Midbrain (tissue), 1 donor: Measurements from ENCODE around the gene STAM2.
"Not testable (repeated sequence)": the region's sequence is repeated elsewhere in the genome, so short reads cannot be mapped to it uniquely, and the experiment has no call there.

Experiments used
- DNase-seq: peaks from one replicate; lab custom pipeline; 2025; lab: John Stamatoyannopoulos, UW

The STAM2 gene

DNA sequence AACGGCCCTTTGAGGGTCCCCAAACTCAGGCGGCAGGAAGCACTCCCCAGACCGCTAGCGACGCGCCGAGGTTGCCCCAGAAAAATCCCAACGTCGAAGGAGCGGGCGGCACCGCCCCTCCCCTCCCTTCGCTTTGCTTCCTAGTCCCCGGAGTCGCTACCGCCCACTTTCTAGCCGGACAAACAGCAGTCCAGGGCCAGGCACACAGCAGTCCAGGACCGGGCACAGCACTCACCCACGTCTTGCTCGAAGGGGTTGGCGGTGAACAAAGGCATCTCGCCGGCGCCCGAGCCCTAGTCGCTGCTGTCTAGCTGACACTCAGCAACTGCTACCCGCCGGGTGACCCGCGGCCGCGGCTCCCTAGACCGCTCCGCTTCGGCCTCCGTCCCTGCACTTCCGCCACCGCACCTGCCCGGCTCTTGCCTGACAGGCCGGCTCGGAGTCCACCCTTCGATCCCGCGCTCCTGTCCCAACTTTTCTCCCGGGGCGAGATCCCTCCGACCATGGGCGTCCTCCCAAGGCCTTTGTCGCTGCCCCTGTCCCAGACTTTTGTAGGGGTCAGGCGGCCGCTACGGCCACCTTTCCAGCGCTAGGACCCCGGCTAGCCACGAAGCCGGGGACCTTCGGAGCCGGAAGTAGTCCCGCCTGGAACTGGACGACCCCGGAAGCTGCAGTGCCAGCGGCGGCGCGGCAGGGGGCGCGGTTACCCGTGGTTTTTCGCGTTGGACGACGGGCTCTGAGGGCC is at the start of gene STAM2:
Gene STAM2, minus strand, starts transcription at position 396 of the 745 bp plus-strand sequence. Its CDS starts 121 bp downstream, at position 275.
- DNase-seq: peak; percentile 94

DNA sequence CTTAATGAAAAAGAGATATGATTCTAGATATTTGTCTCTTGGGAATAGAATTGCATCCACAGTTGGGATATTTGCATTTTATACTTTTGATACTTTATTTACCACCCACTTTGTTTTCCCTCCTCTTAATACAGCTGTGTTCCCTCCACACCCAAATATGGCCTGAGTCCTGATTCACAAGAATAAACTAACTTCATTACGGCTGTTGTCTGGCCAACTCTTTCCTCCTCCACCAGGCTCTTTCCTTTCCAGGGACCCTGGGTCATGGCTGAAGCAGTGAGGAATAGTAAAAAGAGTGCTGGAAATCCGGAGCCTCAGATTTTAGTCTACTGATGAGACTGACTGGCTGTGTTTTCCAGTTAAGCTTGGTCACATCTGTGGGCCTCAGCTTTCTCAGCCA is 48.4 kb upstream of the STAM2 start:
- DNase-seq: peak; percentile 20

DNA sequence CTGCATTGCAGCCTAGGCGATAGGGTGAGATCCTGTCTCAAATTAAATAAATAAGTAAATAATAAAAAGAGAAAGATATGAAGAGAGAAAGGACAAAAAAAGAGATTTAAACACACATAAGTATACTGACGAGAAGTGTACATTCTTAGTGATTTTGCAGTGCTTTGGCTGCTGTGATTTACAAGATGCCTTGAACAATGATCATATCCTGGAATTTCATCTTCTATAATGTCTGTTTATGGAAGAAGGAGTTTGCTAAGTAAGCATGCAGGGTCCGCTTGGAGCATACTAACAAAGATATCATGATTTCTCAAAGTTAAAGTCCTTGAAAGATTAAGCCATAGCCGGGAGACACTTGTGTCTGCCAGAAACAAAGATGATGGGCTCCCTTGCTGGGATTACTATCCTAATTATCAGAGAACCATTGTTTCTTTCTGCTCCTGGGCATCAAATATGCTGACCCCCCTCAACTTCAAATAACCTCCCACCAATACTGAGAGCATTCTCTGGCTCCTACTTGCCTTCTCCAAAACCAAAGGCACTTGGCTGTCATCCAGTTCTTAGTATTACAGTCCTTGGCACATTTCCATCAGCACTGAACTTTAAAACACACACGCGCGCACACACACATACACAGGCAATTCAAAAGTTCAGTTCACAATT is 47.5 kb upstream of the STAM2 start:
- peak; percentile 49 for DNase-seq

DNA sequence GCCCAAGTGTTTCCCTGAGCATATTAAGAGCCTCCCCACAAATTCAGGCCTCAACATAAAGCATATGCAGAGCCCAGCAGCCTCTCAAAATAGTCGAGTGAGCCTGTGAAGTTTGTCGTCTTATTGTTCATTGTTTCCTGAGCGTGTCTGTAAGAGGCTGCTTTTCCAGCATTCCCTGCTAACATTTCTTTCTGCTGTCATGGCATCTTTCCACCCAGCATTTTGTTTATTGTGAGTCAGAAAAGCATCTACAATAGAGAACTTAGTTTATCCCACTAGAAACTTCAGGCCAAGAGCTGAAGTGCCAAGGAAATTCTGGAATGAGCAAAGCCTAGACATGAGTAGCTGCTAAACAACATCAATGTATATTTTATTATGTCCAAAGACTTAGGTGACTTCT is 46.3 kb upstream of the STAM2 start:
- peak; percentile 37 for DNase-seq

GRCh38 chr2:152219077-152219828 is 43.7 kb upstream of the STAM2 start:
- DNase-seq: no peak

DNA sequence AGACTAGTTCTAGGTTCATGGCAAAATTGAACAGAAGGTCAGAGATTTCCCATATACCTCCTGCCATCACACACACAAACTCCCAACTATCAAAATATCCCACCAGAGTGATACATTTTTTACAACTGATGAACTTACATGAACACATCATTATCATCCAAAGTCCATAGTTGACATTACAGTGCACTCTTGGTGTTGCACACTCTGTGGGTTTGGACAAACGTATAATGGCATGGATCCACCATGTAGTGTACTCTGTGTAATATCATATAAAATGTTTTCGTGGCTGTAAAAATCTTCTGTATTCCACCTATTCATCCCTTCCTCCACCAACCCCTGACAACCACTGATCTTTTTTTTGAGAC is 25.9 kb upstream of the STAM2 start:
- DNase-seq: no peak

- no peak for DNase-seq
Measured at GRCh38 chr2:152200565-152201465, 25.3 kb upstream of the STAM2 start.

DNA sequence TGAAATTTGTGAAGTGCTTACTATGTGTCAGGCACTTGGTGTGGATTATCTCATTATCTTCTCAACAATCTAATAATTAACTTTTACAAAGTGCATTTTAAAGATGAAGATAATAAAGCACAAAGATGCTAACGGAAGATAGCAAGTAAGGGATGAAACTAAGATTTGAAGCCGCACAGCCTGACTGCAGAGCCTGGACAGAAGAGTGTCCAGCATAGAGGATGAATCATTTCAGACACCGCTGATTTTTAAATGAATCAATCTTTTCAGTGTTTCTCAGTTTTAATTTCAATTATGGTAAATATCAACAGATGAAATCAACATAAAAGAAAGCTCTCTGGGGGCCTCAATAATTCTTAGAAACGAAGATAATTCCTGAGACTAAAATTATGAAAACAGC is 24.5 kb upstream of the STAM2 start:
- DNase-seq: no peak

GRCh38 chr2:152198499-152198898 is 22.9 kb upstream of the STAM2 start:
- DNase-seq: no peak

DNA sequence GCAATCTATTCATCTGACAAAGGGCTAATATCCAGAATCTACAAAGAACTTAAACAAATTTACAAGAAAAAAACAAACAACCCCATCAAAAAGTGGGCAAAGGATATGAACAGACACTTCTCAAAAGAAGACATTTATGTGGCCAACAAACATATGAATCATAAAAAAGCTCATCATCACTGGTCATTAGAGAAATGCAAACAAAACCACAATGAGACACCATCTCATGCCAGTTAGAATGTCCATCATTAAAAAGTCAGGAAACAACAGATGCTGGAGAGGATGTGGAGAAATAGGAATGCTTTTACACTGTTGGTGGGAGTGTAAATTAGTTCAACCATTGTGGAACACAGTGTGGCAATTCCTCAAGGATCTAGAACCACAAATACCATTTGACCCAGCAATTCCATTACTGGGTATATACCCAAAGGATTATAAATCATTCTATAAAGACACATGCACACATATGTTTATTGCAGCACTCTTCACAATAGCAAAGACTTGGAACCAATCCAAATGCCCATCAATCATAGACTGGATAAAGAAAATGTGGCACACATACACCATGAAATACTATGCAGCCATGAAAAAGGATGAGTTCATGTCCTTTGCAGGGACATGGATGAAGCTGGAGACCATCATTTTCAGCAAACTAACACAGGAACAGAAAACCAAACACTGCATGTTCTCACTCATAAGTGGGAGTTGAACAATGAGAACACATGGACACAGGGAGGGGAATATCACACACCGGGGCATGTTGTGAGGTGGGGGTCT is 22.1 kb upstream of the STAM2 start:
- not testable (repeated sequence) for DNase-seq

DNA sequence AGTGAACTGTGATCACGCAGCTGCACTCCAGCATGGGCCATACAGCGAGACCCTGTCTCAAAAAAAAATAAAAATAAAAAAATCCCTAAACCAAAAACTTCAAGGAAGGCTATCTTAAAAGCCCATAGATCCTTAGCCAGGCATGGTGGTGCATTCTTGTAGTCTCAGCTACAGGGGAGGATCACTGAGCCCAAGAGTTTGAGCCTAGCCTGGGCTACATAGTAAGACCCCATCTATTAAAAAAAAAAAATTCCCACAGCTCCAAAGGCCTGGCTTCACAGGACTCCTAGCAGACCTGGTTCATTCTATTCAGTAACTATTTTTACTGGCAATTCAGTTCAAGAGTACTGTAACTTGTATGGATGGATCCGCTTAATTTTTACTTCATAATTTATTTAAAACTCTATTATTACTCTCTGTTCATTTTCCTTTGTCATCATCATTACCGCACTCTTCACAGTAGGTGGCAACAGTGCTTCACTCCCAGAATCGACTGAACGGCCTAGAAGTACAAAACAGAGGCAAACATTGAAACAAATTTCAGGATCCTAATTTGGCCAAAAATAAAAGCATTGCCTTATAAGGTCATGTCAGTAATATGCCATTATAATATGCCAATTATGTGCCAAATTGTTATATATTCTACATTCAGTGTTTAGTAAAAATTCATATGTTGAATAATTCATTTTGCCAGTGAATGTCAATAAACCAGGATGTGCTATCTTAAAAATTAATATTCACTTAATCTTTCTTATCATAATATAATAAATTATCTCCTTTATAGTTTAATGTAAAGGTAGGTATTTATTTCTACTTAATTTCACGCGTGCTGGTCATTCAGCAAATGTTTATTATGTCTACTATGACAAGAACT is 14.3 kb upstream of the STAM2 start:
- DNase-seq: peak; percentile 66

- DNase-seq: not testable (repeated sequence)
Measured at GRCh38 chr2:152186808-152187207, 11.2 kb upstream of the STAM2 start.

DNA sequence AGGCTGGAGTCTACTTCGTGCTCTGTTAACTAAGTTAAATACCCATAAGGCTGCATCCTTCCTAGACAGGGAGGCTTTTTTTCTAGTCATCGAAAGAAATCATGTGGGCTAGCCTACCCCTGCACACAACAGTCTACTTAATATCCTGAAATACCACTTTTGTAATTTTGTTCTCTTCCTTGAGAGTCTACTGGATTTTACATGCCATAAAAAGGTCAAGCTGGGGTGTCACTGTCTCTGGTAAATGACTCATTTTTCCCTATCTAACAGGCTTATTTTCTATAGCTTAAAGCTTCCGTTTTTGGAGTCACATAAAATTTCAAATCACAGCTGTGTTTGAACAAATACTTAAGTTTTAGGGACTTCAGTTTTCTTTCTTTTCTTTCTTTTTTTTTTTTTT is 10.7 kb upstream of the STAM2 start:
- no peak for DNase-seq

- no peak for DNase-seq
Measured at GRCh38 chr2:152183401-152184073, 8.0 kb upstream of the STAM2 start.

GRCh38 chr2:152177667-152178066 is 2.1 kb upstream of the STAM2 start:
- not testable (repeated sequence) for DNase-seq

DNA sequence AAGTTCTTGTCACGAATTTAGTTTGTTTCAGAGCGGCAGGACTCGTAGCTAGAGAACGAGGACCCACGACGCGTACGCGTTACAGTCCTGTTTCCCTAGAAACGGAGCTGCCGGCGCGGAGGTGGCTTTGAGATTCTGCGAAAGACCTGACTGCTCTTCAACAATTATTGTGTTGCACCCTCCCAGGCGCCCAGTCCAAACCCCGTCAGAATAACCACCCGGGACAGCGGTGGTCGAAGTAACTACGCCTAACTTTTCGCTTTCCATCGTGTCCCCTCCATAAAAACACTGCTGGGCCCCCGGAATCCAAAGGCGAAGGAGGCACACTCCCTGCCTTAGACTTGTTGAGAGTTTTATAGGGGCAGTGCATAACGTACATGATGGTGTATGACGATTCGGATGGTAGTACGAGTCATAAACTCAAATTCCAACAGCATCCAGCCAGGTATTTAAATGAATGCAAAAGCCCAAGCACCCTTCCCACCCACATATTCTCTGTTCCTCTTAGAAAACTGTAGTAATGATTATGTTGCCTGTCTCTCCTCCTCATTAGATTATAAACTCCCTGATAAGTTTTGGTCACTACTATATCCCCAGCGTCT is 651 bp upstream of the STAM2 start:
- no peak for DNase-seq

DNA sequence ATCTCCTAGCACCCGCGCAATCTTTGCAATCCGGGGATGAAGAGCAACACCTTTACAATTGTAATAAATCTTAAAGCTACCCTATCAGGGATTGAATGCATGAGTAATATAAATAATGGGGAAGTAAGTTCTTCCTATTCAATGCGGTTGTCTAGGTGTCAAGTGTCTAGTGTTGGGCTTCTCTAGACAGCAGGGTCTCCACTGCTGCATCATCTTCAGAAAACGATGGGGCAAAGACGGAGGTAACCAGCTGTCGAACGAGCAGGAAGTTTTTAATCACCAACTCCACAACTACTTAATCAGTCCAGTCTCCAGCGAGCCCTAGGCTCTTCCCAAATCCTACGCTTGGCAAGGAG is 573 bp downstream of the STAM2 start:
- DNase-seq: no peak

DNA sequence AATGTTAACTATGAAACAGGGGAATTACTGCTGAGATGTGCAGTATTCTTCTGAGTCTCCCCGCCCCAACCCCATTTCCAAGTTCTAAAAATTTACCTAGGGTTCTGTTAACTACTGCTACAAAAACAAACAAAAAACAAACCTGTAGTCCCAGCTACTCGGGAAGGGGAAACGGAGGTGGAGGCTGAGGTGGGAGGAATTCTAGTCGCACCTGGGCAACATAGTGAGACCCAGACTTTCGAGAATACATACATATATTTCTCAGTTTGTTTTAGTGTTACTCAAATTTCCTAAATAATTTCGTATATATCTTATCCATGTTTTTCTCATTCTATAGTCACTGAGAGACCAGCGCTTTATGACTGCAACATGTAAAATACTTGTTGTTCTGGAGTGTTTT is 989 bp downstream of the STAM2 start:
- DNase-seq: no peak

DNA sequence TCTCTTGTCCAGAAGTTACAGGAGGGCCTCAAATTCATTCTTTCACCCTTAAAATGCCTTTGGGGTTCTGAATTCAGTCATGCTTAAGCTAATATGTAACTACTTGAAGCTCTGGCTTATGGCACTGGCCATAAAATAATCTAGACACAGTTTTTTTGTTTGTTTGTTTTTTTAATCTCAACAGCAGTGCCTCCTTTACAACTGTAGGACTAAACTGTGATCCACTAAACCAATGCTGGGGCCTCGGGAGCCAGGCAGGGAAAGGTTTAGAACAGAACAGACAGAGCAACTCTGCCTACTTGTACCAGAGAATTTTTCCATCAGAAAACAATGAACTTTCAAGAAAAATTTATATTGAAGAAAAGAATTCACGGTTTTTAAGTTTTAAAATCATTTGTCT is 1.7 kb downstream of the STAM2 start:
- no peak for DNase-seq
